Hepatic stellate cell (primary cell): Measurements from ENCODE around the gene SDF2L1.
"Not testable (repeated sequence)": the region's sequence is repeated elsewhere in the genome, so short reads cannot be mapped to it uniquely, and the experiment has no call there.

Experiments
- DNase-seq: peaks from one replicate; pipeline ENCODE4 v3.0.0; 2011; ENCODE audit warnings: low spot score

SDF2L1 gene

GRCh38 chr22:21661991-21662390 lies 19.9 kb downstream of the SDF2L1 start:
- DNase-seq, result no peak

GRCh38 chr22:21663738-21664137 lies 21.6 kb downstream of the SDF2L1 start:
- no peak for DNase-seq

GRCh38 chr22:21665047-21665851 lies 23.1 kb downstream of the SDF2L1 start:
- DNase-seq, result no peak

GRCh38 chr22:21666786-21667185 lies 24.7 kb downstream of the SDF2L1 start:
- DNase-seq, result no peak

GRCh38 chr22:21669026-21669425 lies 26.9 kb downstream of the SDF2L1 start:
- no peak for DNase-seq

GRCh38 chr22:21672107-21672629 lies 30.1 kb downstream of the SDF2L1 start:
- DNase-seq, result no peak

GRCh38 chr22:21673534-21674321 lies 31.6 kb downstream of the SDF2L1 start:
- no peak for DNase-seq

- DNase-seq, result no peak
Measured at GRCh38 chr22:21674638-21675245, 32.6 kb downstream of the SDF2L1 start.

- no peak for DNase-seq
Measured at GRCh38 chr22:21677606-21678443, 35.7 kb downstream of the SDF2L1 start.

GRCh38 chr22:21678842-21679241 lies 36.7 kb downstream of the SDF2L1 start:
- DNase-seq, result not testable (repeated sequence)

- DNase-seq, result no peak
Measured at GRCh38 chr22:21679383-21679782, 37.3 kb downstream of the SDF2L1 start.

GRCh38 chr22:21680830-21681565 lies 38.9 kb downstream of the SDF2L1 start:
- no peak for DNase-seq

- no peak for DNase-seq
Measured at GRCh38 chr22:21681566-21682370, 39.7 kb downstream of the SDF2L1 start.

GRCh38 chr22:21682385-21683175 lies 40.5 kb downstream of the SDF2L1 start:
- no peak for DNase-seq

GRCh38 chr22:21683401-21683811 lies 41.3 kb downstream of the SDF2L1 start:
- no peak for DNase-seq

GRCh38 chr22:21684492-21685163 lies 42.5 kb downstream of the SDF2L1 start:
- DNase-seq, result no peak

- no peak for DNase-seq
Measured at GRCh38 chr22:21685164-21685513, 43.0 kb downstream of the SDF2L1 start.

- DNase-seq, result no peak
Measured at GRCh38 chr22:21686193-21686608, 44.1 kb downstream of the SDF2L1 start.
